HCT116 (cell line): Measurements from ENCODE around the gene CDKAL1. TPM values are rescaled to one million over a fixed set of nuclear protein-coding genes. Genes with fewer than 3 reads are reported as not detected.

Source experiments
- ATAC-seq: fragments of 200-7000 bp; cut with Tn5 transposase; 2 replicates; pipeline ENCODE4 v1.9.1; 2020; ENCODE audit warnings: mild to moderate bottlenecking, moderate library complexity
- BruUV-seq: library from RNA; stranded (reverse); fragments of 400-500 nt; replicated peaks from 2 replicates; lab custom pipeline; 2021; lab: Mats Ljungman, UMichigan
- CTCF ChIA-PET: fragments of 300-600 bp; sonication (Branson Sonifier 250); formaldehyde crosslinking; loops from one replicate; lab custom pipeline; 2021; ENCODE audit warnings: antibody characterized with exemption; lab: Charles Lee
- POLR2A ChIA-PET: fragments of 300-600, 350-600 bp; sonication (Branson Sonifier 250); formaldehyde crosslinking; loops from one replicate; lab custom pipeline; 2021; ENCODE audit warnings: antibody characterized with exemption; lab: Charles Lee
- RAD21 ChIA-PET, 2 experiments: fragments of 300-600 bp; sonication (Branson Sonifier 250); formaldehyde crosslinking; loops; one replicate each; lab custom pipeline; 2023; ENCODE audit warnings: low total read pairs in 2 of 2; ENCODE audit not compliant: uncharacterized antibody in 2 of 2, unreplicated experiment in 2 of 2, low non-redundant PET in 1 of 2; lab: Charles Lee
- DNase-seq: peaks from one replicate; pipeline ENCODE4 v3.0.0-alpha.2; 2010; ENCODE audit warnings: low read depth, low spot score
- H2AFZ ChIP-seq: fragments of 200-600 bp; shearing (Covaris generic), sonication (generic); 2 replicates; pipeline ENCODE4 v1.6.1; 2017; ENCODE audit warnings: low read depth, mixed run types, mixed read lengths, antibody characterized with exemption, low read length; ENCODE audit not compliant: poor library complexity, severe bottlenecking
- H3K27ac ChIP-seq: 2 replicates; pipeline ENCODE4 v1.5.1; 2012; ENCODE audit warnings: low read depth, low read length
- H3K27me3 ChIP-seq: fragments of 200-600 bp; sonication (generic); 2 replicates; pipeline ENCODE4 v1.6.1; 2016; ENCODE audit warnings: mixed run types, low read length, mixed read lengths; ENCODE audit not compliant: insufficient read depth
- H3K36me3 ChIP-seq, 2 experiments: fragments of 200-500 bp in 1 of 2; fragments of 200-600 bp in 1 of 2; sonication (Bioruptor generic) in 1 of 2; sonication (generic) in 1 of 2; 2 replicates each; pipeline versions ENCODE4 v1.5.1 to v1.6.1; 2014 to 2016; ENCODE audit warnings: low read length in 2 of 2, inconsistent platforms in 1 of 2, mixed read lengths in 1 of 2, mixed run types in 1 of 2; ENCODE audit not compliant: insufficient read depth in 2 of 2, control insufficient read depth in 1 of 2
- H3K4me1 ChIP-seq, 2 experiments: fragments of 200-600 bp in 1 of 2; sonication (generic) in 1 of 2; 2 replicates each; pipeline versions ENCODE4 v1.5.1 to v1.6.1; 2012 to 2017; ENCODE audit warnings: low read length in 2 of 2, inconsistent platforms in 1 of 2, mild to moderate bottlenecking in 1 of 2, mixed read lengths in 1 of 2, mixed run types in 1 of 2, moderate library complexity in 1 of 2; ENCODE audit not compliant: insufficient read depth in 2 of 2, control insufficient read depth in 1 of 2
- H3K4me2 ChIP-seq: fragments of 200-600 bp; sonication (generic); 2 replicates; pipeline ENCODE4 v1.6.1; 2017; ENCODE audit warnings: mixed run types, low read length, mixed read lengths
- H3K4me3 ChIP-seq, 2 experiments: fragments of 200-600 bp in 1 of 2; sonication (generic) in 1 of 2; replicated peaks in 1 of 2; 2 replicates each; pipeline ENCODE4 v1.5.1; 2011 to 2016; ENCODE audit warnings: low read length in 2 of 2, control low read depth in 1 of 2, low read depth in 1 of 2, mild to moderate bottlenecking in 1 of 2, mixed read lengths in 1 of 2, mixed run types in 1 of 2
- H3K79me2 ChIP-seq: fragments of 200-600 bp; sonication (generic); 2 replicates; pipeline ENCODE4 v1.6.1; 2017; ENCODE audit warnings: mild to moderate bottlenecking, mixed run types, low read length, moderate library complexity, mixed read lengths; ENCODE audit not compliant: insufficient read depth
- H3K9ac ChIP-seq: fragments of 200-600 bp; sonication (generic); 2 replicates; pipeline ENCODE4 v1.6.1; 2016; ENCODE audit warnings: low read length, mixed read lengths
- H3K9me2 ChIP-seq: fragments of 200-600 bp; sonication (generic), shearing (Covaris generic); 2 replicates; pipeline ENCODE4 v1.6.1; 2017; ENCODE audit warnings: mixed run types, mild to moderate bottlenecking, moderate library complexity; ENCODE audit not compliant: insufficient read depth
- H3K9me3 ChIP-seq, 2 experiments: fragments of 200-500 bp in 1 of 2; fragments of 200-600 bp in 1 of 2; sonication (Bioruptor generic) in 1 of 2; sonication (generic) in 1 of 2; 2 replicates each; pipeline ENCODE4 v1.6.1; 2014 to 2017; ENCODE audit warnings: low read length in 2 of 2, mixed read lengths in 2 of 2, inconsistent platforms in 1 of 2, low read depth in 1 of 2, mild to moderate bottlenecking in 1 of 2, mixed run types in 1 of 2, moderate library complexity in 1 of 2; ENCODE audit not compliant: control insufficient read depth in 1 of 2, insufficient read depth in 1 of 2
- H4K20me1 ChIP-seq: fragments of 200-600 bp; sonication (generic), shearing (Covaris generic); 2 replicates; pipeline ENCODE4 v1.6.1; 2017; ENCODE audit warnings: mixed run types, mild to moderate bottlenecking, moderate library complexity; ENCODE audit not compliant: insufficient read depth
- CBX3 ChIP-seq: IDR thresholded peaks from 2 replicates; pipeline ENCODE4 v1.6.1; 2012; ENCODE audit warnings: low read depth
- CEBPB ChIP-seq: IDR thresholded peaks from 2 replicates; pipeline ENCODE4 v1.6.1; 2012; ENCODE audit warnings: low read depth
- ELF1 ChIP-seq: IDR thresholded peaks from 2 replicates; pipeline ENCODE4 v1.6.1; 2012; ENCODE audit warnings: low read depth, borderline replicate concordance
- EZH2 ChIP-seq: fragments of 200-600 bp; sonication (generic); IDR thresholded peaks from 2 replicates; pipeline ENCODE4 v1.6.1; 2017; ENCODE audit warnings: antibody characterized with exemption, mixed run types
- FOSL1 ChIP-seq: IDR thresholded peaks from 2 replicates; pipeline ENCODE4 v1.6.1; 2012; ENCODE audit warnings: low read depth
- POLR2AphosphoS5 ChIP-seq: IDR thresholded peaks from 2 replicates; pipeline ENCODE4 v1.6.1; 2011; ENCODE audit warnings: mild to moderate bottlenecking, low read depth, low read length, moderate library complexity
- RAD21 ChIP-seq: IDR thresholded peaks from 2 replicates; pipeline ENCODE4 v1.6.1; 2012; ENCODE audit warnings: low read depth, mild to moderate bottlenecking
- SIN3A ChIP-seq: IDR thresholded peaks from 2 replicates; pipeline ENCODE4 v1.6.1; 2012; ENCODE audit warnings: low read depth
- SP1 ChIP-seq: IDR thresholded peaks from 2 replicates; pipeline ENCODE4 v1.6.1; 2012; ENCODE audit warnings: low read depth
- SRF ChIP-seq: IDR thresholded peaks from 2 replicates; pipeline ENCODE4 v1.6.1; 2012; ENCODE audit warnings: low read depth
- YY1 ChIP-seq: IDR thresholded peaks from 2 replicates; pipeline ENCODE4 v1.6.1; 2011; ENCODE audit warnings: low read length, low read depth, moderate library complexity, mild to moderate bottlenecking; ENCODE audit not compliant: insufficient replicate concordance; ENCODE audit errors: extremely low read depth
- ZBTB33 ChIP-seq: IDR thresholded peaks from 2 replicates; pipeline ENCODE4 v1.6.1; 2011; ENCODE audit warnings: mild to moderate bottlenecking, low read length, moderate library complexity; ENCODE audit not compliant: insufficient replicate concordance; ENCODE audit errors: extremely low read depth
- ZFX ChIP-seq: fragments of 450-650 bp; IDR thresholded peaks from 2 replicates; pipeline ENCODE4 v1.6.1; 2017
- intact Hi-C: fragments of 100-400 bp; cut with micrococcal nuclease; formaldehyde crosslinking; loops from 2 replicates; pipeline ENCODE4 v1.10.0; 2022
- total RNA-seq: library from RNA; stranded (reverse); gene quantifications from one replicate; pipeline ENCODE4 v1.2.1, GENCODE V29; 2021; ENCODE audit not compliant: unreplicated experiment

CDKAL1 gene
- total RNA-seq, 1 experiment from 2014 or later = 14.9 TPM

GRCh38 chr6:20632696-20633095 lies 98.4 kb downstream of the CDKAL1 start:
- no TSS peak for BruUV-seq

More at GRCh38 chr6:20632696-20633095, 98.4 kb downstream of the CDKAL1 start:
- Histone ChIP-seq H3K36me3 (no peaks in the 10 kb centered on the region), H3K9me3 (no peaks in the 10 kb centered on the region), H4K20me1 (no peaks in the 10 kb centered on the region), H3K4me1 (peaks cover 23 to 28% of the 10 kb centered on the region in 2 experiments), H3K27me3 (no peaks in the 10 kb centered on the region), H3K4me3 (no peak overlapping the region), H3K79me2 (peaks cover 15% of the 10 kb centered on the region; the same call in 1 of the 2 replicates), H3K27ac (no peak overlapping the region), H2AFZ (no peak overlapping the region)
- ATAC-seq = no peak
- no peak for DNase-seq
- RAD21 ChIA-PET = no interaction called here
- TF ChIP-seq EZH2 (no peak), ELF1 (no peak), RAD21 (no peak), CBX3 (no peak), SP1 (no peak), SIN3A (no peak), FOSL1 (no peak), POLR2AphosphoS5 (no peak), ZFX (no peak), SRF (no peak), CEBPB (no peak), YY1 (no peak), ZBTB33 (no peak)
- TF ChIP-seq, all 23 proteins: peak for 0
- POLR2A ChIA-PET = no interaction called here
- CTCF ChIA-PET = no interaction called here
- no peak overlapping the region for H3K4me2 ChIP-seq
- H3K9me2 ChIP-seq = no peaks in the 10 kb centered on the region
- intact Hi-C loops = no loop called here
- no peak overlapping the region for H3K9ac ChIP-seq
